ENCODE data around the gene HHATL.
"Not testable (repeated sequence)": the region's sequence is repeated elsewhere in the genome, so short reads cannot be mapped to it uniquely, and the experiment has no call there.

The HHATL gene

DNA sequence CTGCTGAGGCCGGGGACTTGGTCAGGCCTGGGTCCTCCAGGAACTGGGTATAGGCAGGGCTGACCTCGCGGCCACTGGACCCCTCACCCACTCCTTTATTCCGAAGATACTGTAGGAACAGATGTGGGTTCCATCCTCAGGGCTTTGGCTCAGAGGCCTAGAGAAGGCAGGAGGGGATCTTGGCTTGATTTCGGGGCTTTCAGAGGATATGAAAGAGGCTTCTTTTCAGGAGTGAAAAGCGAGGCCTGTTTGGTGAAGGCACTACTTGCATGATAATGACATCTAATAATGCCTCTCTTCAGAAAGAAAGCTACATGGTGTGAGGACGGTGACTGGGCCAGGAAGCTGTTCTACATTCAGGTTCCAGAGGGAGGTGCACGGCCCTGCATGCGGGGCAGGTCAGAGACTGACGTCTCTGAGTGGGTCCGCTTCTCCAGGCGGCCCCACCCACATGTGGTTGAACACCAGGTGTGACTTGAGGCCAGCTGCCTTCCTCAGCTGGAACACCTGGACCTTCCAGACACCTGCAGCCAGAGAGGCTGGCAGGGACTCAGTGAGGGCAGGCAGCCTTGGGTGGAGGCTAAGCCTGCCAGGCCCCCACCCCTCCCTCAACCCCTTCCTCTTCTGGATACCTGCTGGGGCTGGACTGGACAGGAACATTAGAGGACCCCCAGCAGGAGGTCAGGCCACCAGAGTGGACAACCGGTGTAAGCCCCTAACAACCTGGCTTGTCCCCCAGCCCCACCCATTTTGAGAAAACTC lies 31.1 kb upstream of the HHATL start:
- DNase-seq = no peak

DNA sequence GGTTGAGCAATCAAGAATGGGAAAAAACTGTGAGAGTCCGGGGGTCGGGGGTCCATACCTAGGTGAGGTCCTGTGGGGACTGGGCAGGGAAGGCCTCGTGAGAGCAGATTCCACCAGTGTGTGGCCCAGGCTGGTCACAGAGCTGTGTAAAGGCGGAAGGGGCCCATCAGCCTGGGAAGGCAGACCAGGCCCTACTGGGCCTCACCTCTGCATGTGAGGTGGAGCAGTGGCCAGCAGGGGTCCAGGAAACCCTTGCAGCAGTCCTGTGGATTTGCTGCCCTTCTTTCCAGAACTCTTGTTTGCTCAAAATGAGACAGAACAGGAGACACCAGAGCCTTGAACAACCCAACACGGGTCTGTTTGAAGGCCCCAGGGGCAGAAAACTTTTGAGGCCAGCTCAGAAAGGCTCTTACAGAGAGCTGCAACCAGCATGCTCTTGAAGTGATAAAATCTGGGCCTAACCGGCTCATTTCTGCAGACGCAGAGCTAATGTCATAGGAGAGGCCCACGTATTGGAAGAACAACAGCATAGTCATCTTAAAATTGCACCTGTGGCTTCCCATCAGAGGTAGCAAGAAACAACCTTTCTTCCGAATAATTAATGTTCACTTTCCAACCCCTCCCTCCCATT lies 30.3 kb upstream of the HHATL start:
- DNase-seq = no peak

DNA sequence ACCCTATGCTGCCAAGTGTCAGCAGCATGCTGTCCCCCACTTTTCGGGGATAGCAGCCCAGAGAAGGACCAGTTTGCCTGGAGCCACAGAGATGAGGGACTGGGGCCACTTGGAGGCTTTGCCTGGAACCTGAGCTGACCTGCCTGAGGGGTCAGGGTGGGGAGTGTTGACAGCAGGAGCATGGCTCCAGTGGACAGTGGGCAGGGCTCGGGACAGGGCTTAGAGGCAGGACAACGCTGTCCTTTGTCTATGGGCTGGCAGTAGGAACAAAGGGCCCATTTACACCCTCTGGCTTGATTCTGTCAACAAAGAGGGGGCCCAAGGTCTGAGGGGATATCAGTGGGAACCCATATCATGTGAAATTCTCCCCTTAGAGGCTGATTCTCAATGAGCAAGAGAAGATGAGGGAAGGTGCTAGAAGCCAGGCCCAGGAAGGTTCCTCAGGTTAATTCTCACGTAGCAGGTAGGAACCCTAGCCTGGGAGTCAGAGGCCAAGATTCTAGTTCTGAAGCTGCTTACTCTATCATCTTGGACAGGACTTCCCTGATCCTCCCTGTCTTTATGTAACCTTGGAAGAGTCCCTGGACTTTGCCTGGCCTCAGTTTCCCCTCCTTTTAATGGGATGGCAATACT lies 29.7 kb upstream of the HHATL start:
- no peak for DNase-seq

DNA sequence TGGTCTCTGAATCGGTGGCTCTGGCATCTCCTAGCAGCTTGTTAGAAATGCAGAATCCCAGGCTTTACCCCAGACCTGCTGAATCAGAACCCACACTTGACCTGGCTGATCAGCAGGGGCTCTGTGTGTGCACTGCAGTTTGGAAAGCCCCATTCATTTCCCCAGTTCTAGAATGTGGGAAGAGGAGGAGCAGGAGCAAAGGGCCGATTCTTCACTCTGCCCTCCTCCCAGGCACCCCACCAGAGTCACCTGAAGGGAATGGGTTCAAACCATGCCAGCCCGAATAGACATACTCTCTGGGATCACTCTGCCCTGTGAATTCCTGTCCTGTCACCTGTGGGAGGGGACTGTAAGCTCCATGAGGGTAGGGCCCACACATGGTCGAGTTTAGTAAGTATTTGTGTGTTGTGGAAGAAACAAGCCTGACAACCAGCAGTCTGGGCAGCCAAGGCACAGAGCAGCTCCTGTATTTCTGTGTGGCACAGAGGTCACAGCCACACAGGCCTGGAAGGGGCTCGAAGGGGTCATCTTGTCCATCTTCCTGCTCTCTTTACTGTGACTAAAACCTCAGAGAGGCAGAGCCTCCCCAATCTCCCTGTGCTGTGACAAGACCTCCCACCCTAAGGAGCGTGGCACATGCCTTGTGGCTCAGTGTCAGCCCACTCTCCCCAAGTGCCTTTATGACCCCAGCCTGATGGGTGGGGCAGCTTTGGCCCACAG lies 29.0 kb upstream of the HHATL start:
- DNase-seq = no peak

DNA sequence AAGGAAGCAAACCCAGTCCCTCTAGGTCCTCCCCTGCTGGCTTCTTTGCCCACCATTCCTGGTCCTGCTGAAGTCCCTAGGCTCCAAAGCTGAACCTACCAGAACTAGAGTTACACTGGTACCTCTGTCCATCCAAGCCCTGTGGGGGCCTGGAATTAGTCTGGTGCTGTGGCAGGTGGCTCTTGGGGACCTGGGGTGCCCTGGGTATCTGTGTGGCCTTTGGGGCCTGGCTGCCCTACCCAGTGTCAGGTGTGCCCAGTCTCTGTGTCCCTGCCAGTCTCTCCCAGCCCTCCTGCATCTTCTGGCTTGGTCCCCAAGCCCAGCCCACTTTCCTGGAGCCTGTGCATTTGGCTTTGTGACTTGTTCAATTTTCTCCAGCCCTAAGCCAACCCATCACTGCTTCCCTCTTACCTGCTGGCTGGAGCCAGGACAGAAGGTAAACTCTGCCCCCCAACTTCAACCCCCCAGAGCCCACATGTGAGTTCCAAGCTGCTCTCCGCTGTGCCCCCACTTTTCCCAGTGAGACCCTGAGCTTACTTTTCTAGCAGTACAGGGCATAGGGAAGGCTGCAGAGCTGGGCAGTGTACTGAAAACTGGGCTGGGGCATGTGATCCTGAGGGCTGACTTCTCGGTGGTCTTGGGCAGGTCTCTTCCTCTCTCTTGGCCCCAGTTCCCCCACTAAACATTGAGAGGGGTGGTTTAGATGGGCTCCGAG lies 28.3 kb upstream of the HHATL start:
- no peak for DNase-seq

DNA sequence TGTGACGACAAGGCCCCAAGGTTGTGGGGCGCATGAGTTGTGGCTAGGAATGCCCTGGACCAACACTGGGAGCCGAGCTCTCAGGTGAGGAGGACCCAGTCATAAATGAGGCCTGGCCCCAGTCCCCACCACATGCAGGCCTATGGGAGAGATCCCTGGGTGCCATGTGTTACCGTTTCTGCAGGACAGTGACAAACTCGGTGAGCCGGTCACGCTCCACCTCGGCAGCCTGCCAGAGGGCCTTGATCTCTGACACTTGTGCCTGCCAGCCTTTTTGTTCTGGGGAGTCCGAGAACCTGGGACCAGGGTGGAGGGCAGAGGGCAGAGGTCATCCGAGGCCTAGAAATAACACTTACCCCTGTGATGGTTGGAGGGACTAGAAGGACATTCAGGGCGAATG lies 27.7 kb upstream of the HHATL start:
- no peak for DNase-seq

DNA sequence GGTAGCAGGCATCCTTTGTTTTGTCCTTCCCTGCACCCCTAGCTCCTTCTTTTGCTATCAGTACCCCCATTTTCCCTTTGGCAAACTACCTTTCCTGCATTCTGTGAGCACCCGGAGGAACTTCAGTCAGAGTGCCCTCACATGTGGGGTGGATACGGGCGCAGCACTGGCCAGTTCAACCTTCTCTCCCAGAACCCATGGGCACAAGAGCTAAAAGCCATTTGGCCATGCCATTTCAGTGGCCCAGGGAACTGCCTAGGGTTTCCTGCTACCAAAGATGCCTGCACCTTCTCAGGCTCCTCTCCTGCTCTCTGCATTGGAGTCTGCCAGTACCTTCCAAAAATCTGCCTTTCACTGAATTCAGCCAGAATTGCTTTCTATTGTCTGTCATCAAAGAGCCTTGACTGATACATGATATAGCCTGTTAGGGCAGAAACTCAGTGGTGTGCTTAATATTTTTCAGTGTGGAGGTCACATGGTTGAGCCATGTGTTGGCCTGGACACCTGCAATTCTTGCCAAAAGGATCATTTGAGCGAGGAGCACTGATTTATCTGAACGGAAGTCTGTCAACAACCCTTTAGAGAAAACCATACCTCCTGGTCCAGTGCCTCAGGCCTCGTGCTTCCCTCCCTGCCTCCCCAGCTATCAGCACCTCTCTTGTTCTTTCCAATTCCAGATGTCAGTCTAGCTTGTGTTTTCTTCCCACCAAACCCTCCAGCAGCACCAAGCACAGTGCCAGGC lies 27.0 kb upstream of the HHATL start:
- no peak for DNase-seq

DNA sequence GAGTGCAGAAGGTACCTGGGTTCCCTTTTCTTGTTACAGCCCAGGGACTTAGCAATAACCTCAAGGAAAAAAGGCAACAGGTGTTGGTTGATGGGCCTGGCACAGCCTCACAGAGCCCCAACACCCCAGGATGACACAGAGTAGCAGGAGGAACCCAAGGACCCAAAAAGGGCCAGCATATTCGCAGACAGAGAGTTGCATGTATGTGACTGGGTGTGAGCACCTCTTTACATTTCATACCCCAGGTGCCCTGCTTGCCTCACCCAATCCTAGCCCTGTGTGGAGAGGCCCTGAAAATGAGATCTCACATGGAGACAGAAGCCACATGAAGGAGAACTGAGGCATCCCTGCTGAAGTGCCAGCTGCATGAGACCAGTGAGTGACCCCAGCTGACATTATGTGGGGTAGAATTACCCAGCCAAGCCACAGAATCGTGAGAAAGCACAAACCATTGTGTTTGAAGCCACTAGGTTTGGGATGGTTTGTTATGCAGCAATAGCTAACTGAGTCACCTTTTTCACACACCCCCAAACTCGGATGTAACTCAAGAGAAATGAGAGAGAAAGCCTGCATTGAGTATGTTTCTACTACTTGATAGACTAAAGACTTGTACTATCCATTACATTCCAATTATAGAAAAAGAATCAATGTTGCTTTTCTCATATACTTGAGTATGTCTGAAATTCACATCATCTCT lies 26.2 kb upstream of the HHATL start:
- DNase-seq = no peak

DNA sequence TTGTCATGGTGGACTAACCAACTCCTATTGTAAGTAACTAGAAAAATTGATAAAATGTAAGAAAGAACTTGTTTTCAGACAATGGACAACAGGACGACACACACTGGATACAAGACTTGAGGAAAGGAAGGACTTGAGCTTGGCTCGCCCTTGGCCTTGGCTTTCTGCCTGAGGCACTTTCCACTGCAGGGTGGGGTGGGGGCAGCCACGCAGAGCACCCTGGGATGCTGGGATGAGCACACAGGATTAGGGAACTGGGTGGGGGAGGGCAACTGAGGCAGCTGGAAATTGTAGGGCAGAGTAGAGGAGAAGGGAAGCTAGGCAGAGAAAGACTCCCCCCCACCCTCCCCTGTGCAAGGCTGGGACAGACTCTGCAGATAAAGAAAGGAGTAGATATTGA lies 25.5 kb upstream of the HHATL start:
- no peak for DNase-seq

DNA sequence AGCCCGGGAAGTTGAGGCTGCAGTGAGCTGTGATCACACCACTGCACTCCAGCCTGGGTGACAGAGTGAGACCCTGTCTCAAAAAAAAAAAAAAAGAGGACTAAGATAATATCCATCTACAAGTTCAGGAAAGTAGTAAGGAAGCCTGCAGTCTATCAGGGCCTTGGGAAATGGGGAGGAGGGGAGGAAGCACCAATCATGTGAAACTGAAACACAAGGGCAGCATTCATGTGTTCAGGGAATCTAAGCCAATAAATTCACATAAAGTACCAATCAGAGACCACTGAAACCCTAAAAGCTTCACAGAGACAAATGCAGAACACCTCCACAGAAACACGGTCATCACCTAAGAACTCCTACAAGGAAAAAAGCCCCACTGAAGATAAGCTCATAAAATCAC lies 22.9 kb upstream of the HHATL start:
- DNase-seq = no peak

DNA sequence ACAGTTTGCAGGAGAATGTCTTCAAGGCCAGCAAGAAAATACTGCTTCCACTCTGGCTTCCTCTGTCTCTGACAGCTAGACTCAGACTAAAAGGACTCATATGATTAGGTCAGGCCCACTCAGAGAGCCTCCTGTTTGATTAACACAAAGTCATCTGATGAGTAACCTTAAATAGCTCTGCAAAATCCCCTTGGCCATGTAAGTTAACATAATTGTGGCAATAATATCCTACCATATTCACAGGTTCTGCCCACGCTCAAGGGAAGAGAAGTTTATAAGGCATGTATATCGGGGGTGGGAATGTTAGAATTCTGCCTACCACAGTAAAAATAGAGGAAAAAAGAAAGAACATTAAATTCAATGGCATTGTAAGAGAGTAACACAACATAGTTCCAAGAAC lies 20.6 kb upstream of the HHATL start:
- DNase-seq = no peak

DNA sequence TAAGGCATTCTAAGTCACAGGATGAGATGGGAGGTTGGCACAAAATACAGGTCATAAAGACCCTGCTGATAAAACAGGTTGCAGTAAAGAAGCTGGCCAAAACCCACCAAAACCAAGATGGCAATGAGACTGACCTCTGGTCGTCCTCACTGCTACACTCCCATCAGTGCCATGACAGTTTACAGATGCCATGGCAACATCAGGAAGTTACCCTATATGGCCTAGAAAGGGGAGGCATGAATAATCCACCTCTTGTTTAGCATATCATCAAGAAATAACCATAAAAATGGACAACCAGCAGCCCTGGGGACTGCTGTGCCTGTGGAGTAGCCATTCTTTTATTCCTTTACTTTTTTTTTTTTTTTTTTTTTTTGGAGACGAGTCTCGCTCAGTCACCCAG lies 19.8 kb upstream of the HHATL start:
- not testable (repeated sequence) for DNase-seq

DNA sequence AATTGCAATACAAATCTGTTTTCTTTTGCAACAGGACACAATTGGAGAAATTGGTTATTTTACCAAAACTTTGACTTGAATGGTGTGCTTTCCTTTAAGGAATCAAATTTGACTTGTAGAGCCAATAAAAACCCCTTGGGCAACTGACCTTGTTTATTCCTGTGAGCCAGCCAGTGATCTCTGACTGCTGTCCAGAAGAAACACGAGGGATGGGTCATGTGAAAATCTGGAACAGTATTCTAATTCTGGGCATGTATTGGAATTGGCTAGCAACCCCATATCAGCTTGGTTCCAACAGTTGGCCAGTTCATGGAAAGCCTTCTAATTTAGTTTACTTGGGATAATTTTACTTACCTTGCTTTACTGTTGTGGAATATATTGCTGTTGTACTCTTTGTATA lies 19.1 kb upstream of the HHATL start:
- DNase-seq = no peak

DNA sequence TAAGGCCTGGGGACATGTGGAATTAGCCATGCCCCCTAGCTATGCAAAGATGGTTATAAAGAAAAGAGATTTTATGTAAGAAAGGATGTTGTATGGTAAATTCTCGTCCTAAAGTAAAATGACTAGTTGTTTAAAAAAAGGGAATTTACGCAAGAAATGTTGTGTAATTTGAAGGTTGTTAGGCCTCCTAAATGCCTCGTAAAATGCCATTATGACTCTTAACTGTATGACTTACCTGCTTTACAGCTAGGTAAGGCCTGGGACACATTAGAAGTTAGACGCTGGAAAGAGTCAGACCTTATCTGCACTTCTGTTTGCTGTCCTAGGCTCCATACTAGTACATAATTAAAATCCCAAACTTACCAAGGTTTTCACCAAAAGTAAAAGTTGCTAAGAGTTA lies 17.5 kb upstream of the HHATL start:
- peak; percentile 17 for DNase-seq

DNA sequence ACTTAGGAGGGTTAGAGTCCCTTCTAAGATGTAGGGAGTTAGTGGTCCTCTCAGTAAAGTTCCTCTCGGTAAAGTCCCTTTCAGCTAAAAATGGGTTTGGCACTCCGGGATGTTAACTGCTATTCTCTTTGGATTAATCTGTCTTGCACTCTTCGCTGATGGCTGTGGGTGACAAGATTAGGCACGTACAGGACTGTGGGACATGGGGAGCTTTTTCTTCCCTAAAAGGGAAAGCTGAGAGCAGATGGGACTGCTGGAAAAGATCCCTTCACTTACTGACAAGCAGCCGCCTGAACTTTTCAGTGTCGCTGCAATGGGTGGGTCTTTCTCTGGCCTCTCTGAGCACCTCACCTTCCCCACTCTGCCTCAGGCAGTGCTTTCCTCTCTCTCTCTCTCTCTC lies 16.4 kb upstream of the HHATL start:
- DNase-seq = no peak

DNA sequence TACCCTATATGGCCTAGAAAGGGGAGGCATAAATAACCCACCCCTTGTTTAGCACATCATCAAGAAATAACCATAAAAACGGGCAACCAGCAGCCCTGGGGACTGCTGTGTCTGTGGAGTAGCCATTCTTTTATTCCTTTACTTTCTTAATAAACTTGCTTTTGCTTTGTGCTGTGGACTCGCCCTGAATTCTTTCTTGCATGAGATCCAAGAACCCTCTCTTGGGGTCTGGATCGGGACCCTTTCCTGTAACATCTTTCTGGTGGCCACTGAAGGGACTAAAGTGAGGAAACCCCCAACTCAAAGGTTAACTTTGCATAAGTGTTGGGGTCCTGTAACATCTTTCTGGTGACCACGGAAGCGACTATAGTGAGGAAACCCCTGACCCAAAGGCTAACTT lies 15.7 kb upstream of the HHATL start:
- DNase-seq = no peak

DNA sequence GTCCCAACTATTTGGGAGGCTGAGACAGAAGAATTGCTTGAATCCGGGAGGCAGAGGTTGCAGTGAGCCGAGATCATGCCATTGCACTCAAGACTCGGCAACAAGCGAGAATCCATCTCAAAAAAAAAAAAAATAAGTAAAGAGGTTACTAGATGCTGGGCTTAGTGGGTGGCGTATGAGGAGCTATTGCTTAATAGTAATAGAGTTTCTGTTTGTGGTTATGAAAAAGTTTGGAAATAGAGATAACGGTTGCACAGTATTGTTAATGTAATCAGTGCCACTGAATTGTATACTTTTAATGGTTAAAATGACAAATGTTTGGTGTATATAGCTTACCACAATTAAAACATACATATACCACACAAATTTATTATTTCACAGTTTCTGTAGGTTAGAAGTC lies 14.7 kb upstream of the HHATL start:
- DNase-seq = peak; percentile 42

DNA sequence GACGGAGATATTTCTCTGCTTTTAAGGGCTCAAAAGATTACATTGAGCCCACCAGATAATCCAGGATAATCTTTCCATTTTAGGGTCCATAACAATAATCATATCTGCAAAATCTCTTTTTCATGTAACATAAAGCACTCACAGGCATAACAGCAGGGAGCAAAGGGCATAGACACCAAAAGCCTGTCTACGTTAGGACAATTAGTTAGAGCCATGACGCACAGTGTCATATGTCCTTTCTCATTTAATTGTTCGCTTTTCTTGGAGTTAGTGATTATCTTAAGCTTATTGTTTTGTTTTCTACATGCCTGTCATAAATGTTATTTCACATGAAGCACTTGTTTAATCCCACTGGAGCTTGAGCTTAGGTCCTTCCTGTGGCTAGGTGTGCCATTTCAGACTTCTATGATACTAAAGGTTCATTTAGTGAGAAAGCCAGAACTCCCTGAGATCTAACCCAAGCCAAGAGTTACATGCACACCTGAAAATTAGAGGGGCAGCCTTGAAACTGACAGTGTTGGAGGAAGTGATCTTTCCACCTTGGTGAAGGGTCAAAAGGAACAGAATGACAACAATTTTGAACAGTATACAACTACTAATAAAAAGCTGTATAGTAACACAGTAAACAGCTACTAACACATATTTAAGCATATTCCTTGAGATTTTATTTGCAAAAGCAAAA lies 11.7 kb upstream of the HHATL start:
- DNase-seq = no peak

DNA sequence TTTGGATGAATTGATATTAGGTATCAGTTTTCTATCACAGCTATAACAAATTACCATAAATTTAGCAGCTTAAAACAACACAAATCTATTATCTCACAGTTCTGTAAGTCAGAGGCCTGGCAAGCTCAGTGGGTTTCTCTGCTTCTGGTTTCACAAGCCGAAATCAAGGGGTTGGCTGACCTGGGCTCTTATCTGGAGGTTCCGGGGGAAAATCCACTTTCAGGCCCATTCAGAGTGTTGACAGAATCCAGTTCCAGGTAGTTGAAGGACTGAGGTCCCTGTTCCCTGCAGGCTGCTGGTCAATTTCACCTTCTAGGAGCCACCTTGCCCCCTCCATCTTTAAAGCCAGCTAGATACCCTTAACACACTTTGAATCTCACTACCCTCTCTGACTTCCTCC lies 11.1 kb upstream of the HHATL start:
- DNase-seq = no peak

DNA sequence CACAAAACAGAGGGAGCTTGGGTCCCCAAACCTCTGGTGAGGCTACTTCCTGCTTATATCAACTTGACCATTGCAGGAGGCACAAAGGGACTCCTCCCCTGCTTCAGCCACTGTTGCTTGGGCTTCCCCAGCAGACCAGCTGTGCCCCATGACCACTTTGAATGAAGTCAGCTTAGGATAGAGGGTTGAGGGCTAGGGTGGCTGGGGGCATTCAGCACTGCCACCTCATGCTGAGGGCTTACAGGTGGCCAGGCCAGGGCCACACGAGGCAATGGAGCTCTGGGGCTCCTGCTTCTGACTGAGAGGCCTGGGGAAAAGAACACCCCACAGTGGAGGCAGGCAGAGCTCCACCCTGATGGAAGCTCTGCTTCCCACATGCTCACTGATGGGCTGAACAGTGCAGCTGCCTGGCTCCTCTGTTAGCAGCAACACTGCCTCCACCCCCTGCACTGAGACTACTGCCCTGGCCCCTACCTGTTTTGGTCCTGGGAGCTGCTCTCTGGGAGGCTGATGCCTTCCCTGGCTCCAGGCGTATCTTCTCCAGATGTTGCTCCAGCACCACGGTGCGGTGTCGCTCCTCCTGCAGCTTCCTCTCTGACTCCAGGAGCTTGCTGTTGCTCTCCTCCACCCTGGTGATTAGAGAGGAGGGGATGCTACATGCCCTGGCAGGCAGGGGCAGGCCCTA lies 10.2 kb upstream of the HHATL start:
- DNase-seq = no peak

DNA sequence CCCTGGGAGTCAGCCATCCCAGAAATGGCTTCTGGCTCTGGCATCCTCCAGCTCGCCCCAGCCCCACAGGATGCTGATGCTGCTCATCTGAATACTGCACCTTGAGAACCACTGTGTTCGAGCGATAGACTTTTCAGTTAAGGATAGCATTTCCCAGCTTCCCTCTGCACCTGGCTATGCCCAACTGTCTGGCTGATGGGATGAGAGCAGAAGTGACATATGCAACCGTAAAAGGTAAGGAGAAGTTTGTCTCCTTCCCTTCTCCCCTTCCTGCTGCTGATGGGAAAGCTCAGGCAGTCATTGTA lies 9.7 kb upstream of the HHATL start:
- no peak for DNase-seq
